Measurements from ENCODE around the gene CDC27. TPM values are rescaled to one million over a fixed set of nuclear protein-coding genes. Genes with fewer than 3 reads are reported as not detected.

CDC27 gene
- polyA plus RNA-seq (2013, experiment 1 of 2) = 48.6 TPM
- 47.5 TPM for polyA plus RNA-seq (2013, experiment 2 of 2)

- Histone ChIP-seq H4K8ac (ENCODE audit: low read depth, low read length) (no peak within 1 kb of the TSS), H2BK5ac (ENCODE audit: low read length) (peak within 1 kb of the TSS; percentile 30), H3K79me2 (ENCODE audit: control insufficient read depth, insufficient read depth, low read length) (peaks cover 26% of the 10 kb centered on the region), H2BK120ac (ENCODE audit: low read depth, low read length) (no peak within 1 kb of the TSS), H2BK15ac (replicated peaks; ENCODE audit: low read depth) (no peak within 1 kb of the TSS), H3K27ac (ENCODE audit: low read depth, low read length) (peak within 1 kb of the TSS; percentile 35), H3K27me3 (ENCODE audit: insufficient read depth, low read length, poor library complexity) (no peaks in the 10 kb centered on the region), H3K18ac (ENCODE audit: low read length) (peak within 1 kb of the TSS; percentile 25), H3K9ac (ENCODE audit: low read length) (peak within 1 kb of the TSS; percentile 92), H3K4me1 (ENCODE audit: control insufficient read depth, low read depth, low read length) (no peaks in the 10 kb centered on the region), H4K5ac (ENCODE audit: low read length) (no peak within 1 kb of the TSS), H3K4ac (ENCODE audit: low read depth, low read length) (peak within 1 kb of the TSS; percentile 76), H3K4me2 (ENCODE audit: low read length) (peak within 1 kb of the TSS; percentile 61), H3K56ac (ENCODE audit: low read length) (peak within 1 kb of the TSS; percentile 97), H2AK5ac (ENCODE audit: low read length) (no peak within 1 kb of the TSS), H3K23ac (ENCODE audit: low read length) (peak within 1 kb of the TSS; percentile 86), H3K36me3 (ENCODE audit: control insufficient read depth, insufficient read depth, low read length) (no peaks in the 10 kb centered on the region), H3K4me3 (ENCODE audit: low read length) (peak within 1 kb of the TSS; percentile 79), H3K79me1 (ENCODE audit: low read length) (peaks cover 6% of the 10 kb centered on the region)
- whole genome bisulfite sequencing (ENCODE audit: extremely low coverage, insufficient coverage, low lambda C conversion rate) = no CpG with 5 or more reads among the region's 64 CpGs
- peak; percentile 98 for DNase-seq
Observed at GRCh38 chr17:47188876-47189731, at the start of gene CDC27. CDC27 (minus strand) TSS chr17:47189295; CDS start chr17:47189172, 123 bp downstream.

GRCh38 chr17:47238321-47239010, 49.4 kb upstream of the CDC27 start:
- Histone ChIP-seq H4K5ac (ENCODE audit: low read length) (no peak overlapping the region), H3K18ac (ENCODE audit: low read length) (no peak overlapping the region), H3K23ac (ENCODE audit: low read length) (no peak overlapping the region), H3K4ac (ENCODE audit: low read depth, low read length) (no peak overlapping the region), H2BK15ac (replicated peaks; ENCODE audit: low read depth) (no peak overlapping the region), H3K79me2 (ENCODE audit: control insufficient read depth, insufficient read depth, low read length) (no peaks in the 10 kb centered on the region), H3K27ac (ENCODE audit: low read depth, low read length) (no peak overlapping the region), H2BK120ac (ENCODE audit: low read depth, low read length) (no peak overlapping the region), H3K9ac (ENCODE audit: low read length) (no peak overlapping the region), H3K4me3 (ENCODE audit: low read length) (no peak overlapping the region), H2AK5ac (ENCODE audit: low read length) (no peak overlapping the region), H2BK5ac (ENCODE audit: low read length) (no peak overlapping the region), H4K8ac (ENCODE audit: low read depth, low read length) (no peak overlapping the region), H3K36me3 (ENCODE audit: control insufficient read depth, insufficient read depth, low read length) (no peaks in the 10 kb centered on the region), H3K79me1 (ENCODE audit: low read length) (no peaks in the 10 kb centered on the region), H3K56ac (ENCODE audit: low read length) (no peak overlapping the region), H3K4me2 (ENCODE audit: low read length) (no peak overlapping the region), H3K4me1 (ENCODE audit: control insufficient read depth, low read depth, low read length) (no peaks in the 10 kb centered on the region), H3K27me3 (ENCODE audit: insufficient read depth, low read length, poor library complexity) (no peaks in the 10 kb centered on the region)
- DNase-seq = no peak
- WGBS (ENCODE audit: extremely low coverage, insufficient coverage, low lambda C conversion rate) = no CpG with 5 or more reads among the region's 29 CpGs

GRCh38 chr17:47237841-47238240, 48.7 kb upstream of the CDC27 start:
- no peak overlapping the region for H3K27ac ChIP-seq (ENCODE audit: low read depth, low read length)
- no peak overlapping the region for H3K4me3 ChIP-seq (ENCODE audit: low read length)
- H2BK120ac ChIP-seq (ENCODE audit: low read depth, low read length) = no peak overlapping the region
- H3K4ac ChIP-seq (ENCODE audit: low read depth, low read length) = no peak overlapping the region
- H2BK15ac ChIP-seq (replicated peaks; ENCODE audit: low read depth) = no peak overlapping the region
- no peaks in the 10 kb centered on the region for H3K79me2 ChIP-seq (ENCODE audit: control insufficient read depth, insufficient read depth, low read length)
- peak overlapping the region; percentile 3 for H3K23ac ChIP-seq (ENCODE audit: low read length)
- H2BK5ac ChIP-seq (ENCODE audit: low read length) = no peak overlapping the region
- H3K27me3 ChIP-seq (ENCODE audit: insufficient read depth, low read length, poor library complexity) = no peaks in the 10 kb centered on the region
- no peak overlapping the region for H4K8ac ChIP-seq (ENCODE audit: low read depth, low read length)
- H3K79me1 ChIP-seq (ENCODE audit: low read length) = no peaks in the 10 kb centered on the region
- H2AK5ac ChIP-seq (ENCODE audit: low read length) = no peak overlapping the region
- no peak overlapping the region for H3K56ac ChIP-seq (ENCODE audit: low read length)
- no CpG with 5 or more reads among the region's 7 CpGs for WGBS (ENCODE audit: extremely low coverage, insufficient coverage, low lambda C conversion rate)
- no peak for DNase-seq
- H3K4me1 ChIP-seq (ENCODE audit: control insufficient read depth, low read depth, low read length) = no peaks in the 10 kb centered on the region
- H3K36me3 ChIP-seq (ENCODE audit: control insufficient read depth, insufficient read depth, low read length) = no peaks in the 10 kb centered on the region
- no peak overlapping the region for H3K9ac ChIP-seq (ENCODE audit: low read length)
- no peak overlapping the region for H3K4me2 ChIP-seq (ENCODE audit: low read length)
- H4K5ac ChIP-seq (ENCODE audit: low read length) = no peak overlapping the region
- no peak overlapping the region for H3K18ac ChIP-seq (ENCODE audit: low read length)

- Histone ChIP-seq H3K4me1 (ENCODE audit: control insufficient read depth, low read depth, low read length) (no peaks in the 10 kb centered on the region), H3K27me3 (ENCODE audit: insufficient read depth, low read length, poor library complexity) (no peaks in the 10 kb centered on the region), H2BK5ac (ENCODE audit: low read length) (no peak overlapping the region), H2BK15ac (replicated peaks; ENCODE audit: low read depth) (no peak overlapping the region), H3K4me3 (ENCODE audit: low read length) (no peak overlapping the region), H2AK5ac (ENCODE audit: low read length) (no peak overlapping the region), H2BK120ac (ENCODE audit: low read depth, low read length) (no peak overlapping the region), H3K23ac (ENCODE audit: low read length) (no peak overlapping the region), H3K36me3 (ENCODE audit: control insufficient read depth, insufficient read depth, low read length) (no peaks in the 10 kb centered on the region), H4K8ac (ENCODE audit: low read depth, low read length) (no peak overlapping the region), H3K79me2 (ENCODE audit: control insufficient read depth, insufficient read depth, low read length) (no peaks in the 10 kb centered on the region), H3K9ac (ENCODE audit: low read length) (no peak overlapping the region), H3K27ac (ENCODE audit: low read depth, low read length) (no peak overlapping the region), H3K79me1 (ENCODE audit: low read length) (no peaks in the 10 kb centered on the region), H3K4ac (ENCODE audit: low read depth, low read length) (no peak overlapping the region), H4K5ac (ENCODE audit: low read length) (no peak overlapping the region), H3K18ac (ENCODE audit: low read length) (no peak overlapping the region), H3K4me2 (ENCODE audit: low read length) (no peak overlapping the region), H3K56ac (ENCODE audit: low read length) (no peak overlapping the region)
- no peak for DNase-seq
- no CpG with 5 or more reads among the region's 2 CpGs for WGBS (ENCODE audit: extremely low coverage, insufficient coverage, low lambda C conversion rate)
Observed at GRCh38 chr17:47235923-47236322, 46.8 kb upstream of the CDC27 start.

- no peak overlapping the region for H2BK15ac ChIP-seq (replicated peaks; ENCODE audit: low read depth)
- no peak overlapping the region for H2BK120ac ChIP-seq (ENCODE audit: low read depth, low read length)
- H3K56ac ChIP-seq (ENCODE audit: low read length) = no peak overlapping the region
- no peaks in the 10 kb centered on the region for H3K36me3 ChIP-seq (ENCODE audit: control insufficient read depth, insufficient read depth, low read length)
- DNase-seq = no peak
- no peak overlapping the region for H3K4ac ChIP-seq (ENCODE audit: low read depth, low read length)
- H3K4me1 ChIP-seq (ENCODE audit: control insufficient read depth, low read depth, low read length) = no peaks in the 10 kb centered on the region
- H3K4me2 ChIP-seq (ENCODE audit: low read length) = no peak overlapping the region
- no peaks in the 10 kb centered on the region for H3K27me3 ChIP-seq (ENCODE audit: insufficient read depth, low read length, poor library complexity)
- no peak overlapping the region for H2AK5ac ChIP-seq (ENCODE audit: low read length)
- no peak overlapping the region for H3K9ac ChIP-seq (ENCODE audit: low read length)
- H3K23ac ChIP-seq (ENCODE audit: low read length) = no peak overlapping the region
- no peak overlapping the region for H2BK5ac ChIP-seq (ENCODE audit: low read length)
- no peak overlapping the region for H4K5ac ChIP-seq (ENCODE audit: low read length)
- no peak overlapping the region for H4K8ac ChIP-seq (ENCODE audit: low read depth, low read length)
- H3K4me3 ChIP-seq (ENCODE audit: low read length) = no peak overlapping the region
- H3K79me2 ChIP-seq (ENCODE audit: control insufficient read depth, insufficient read depth, low read length) = no peaks in the 10 kb centered on the region
- no peaks in the 10 kb centered on the region for H3K79me1 ChIP-seq (ENCODE audit: low read length)
- no peak overlapping the region for H3K27ac ChIP-seq (ENCODE audit: low read depth, low read length)
- H3K18ac ChIP-seq (ENCODE audit: low read length) = no peak overlapping the region
- WGBS (ENCODE audit: extremely low coverage, insufficient coverage, low lambda C conversion rate) = no CpG with 5 or more reads among the region's 3 CpGs
Observed at GRCh38 chr17:47235506-47235905, 46.4 kb upstream of the CDC27 start.

Measured in mesendoderm (in vitro differentiated cells).